Prostate gland (tissue), 2 donors: ENCODE results near the gene PRRG2. TPM values are rescaled to one million over a fixed set of nuclear protein-coding genes. Genes with fewer than 3 reads are reported as not detected.

Source experiments
- DNase-seq: peaks from one replicate; pipeline ENCODE4 v3.0.0-alpha.2; 2019; ENCODE audit warnings: low spot score
- H3K27ac ChIP-seq, 2 donors: fragments of 200-600 bp; sonication (generic); 2 replicates each; pipeline ENCODE4 v1.5.1; 2017 to 2019
- H3K27me3 ChIP-seq: fragments of 200-600 bp; sonication (generic); replicated peaks from 2 replicates; pipeline ENCODE4 v1.5.1; 2019; ENCODE audit not compliant: insufficient read depth
- H3K36me3 ChIP-seq, 2 donors: fragments of 200-600 bp; sonication (generic); 1 replicate in 1 of 2; 2 replicates in 1 of 2; pipeline versions ENCODE4 v1.5.1 to v1.8.1; 2017 to 2019
- H3K4me1 ChIP-seq: fragments of 200-600 bp; sonication (generic); replicated peaks from 2 replicates; pipeline ENCODE4 v1.5.1; 2019
- H3K4me3 ChIP-seq, 2 donors: fragments of 200-600 bp; sonication (generic); 2 replicates each; pipeline ENCODE4 v1.5.1; 2017 to 2019
- H3K9me3 ChIP-seq: fragments of 200-600 bp; sonication (generic); 2 replicates; pipeline ENCODE4 v1.5.1; 2017
- POLR2A ChIP-seq: fragments of 450-650 bp; IDR thresholded peaks from one replicate; pipeline ENCODE4 v1.6.1; 2016; ENCODE audit warnings: antibody characterized with exemption, mild to moderate bottlenecking
- POLR2AphosphoS5 ChIP-seq: sonication (generic); formaldehyde crosslinking; IDR thresholded peaks from one replicate; pipeline ENCODE4 v1.6.1; 2017; ENCODE audit warnings: antibody characterized with exemption
- WGBS: methylation state at CpG from one replicate; pipeline ENCODE4 v1.1.5; 2018; 5-methylcytosine and 5-hydroxymethylcytosine counted together
- intact Hi-C: fragments of 100-400 bp; cut with DNase I; formaldehyde crosslinking; loops from one replicate; pipeline ENCODE4 v1.14.2; 2022
- total RNA-seq, 2 donors: library from RNA; depleted of rRNA; stranded (reverse); fragments of >200 nt; gene quantifications; one replicate each; pipeline ENCODE4 v1.1.0, GENCODE V29; 2016
- TF ChIP-seq, protein P1 (sequence below), 4 experiments: fragments of 200-600 bp in 2 of 4; fragments of 450-650 bp in 2 of 4; sonication (generic) in 2 of 4; IDR thresholded peaks; 1 replicate in 3 of 4; 2 replicates in 1 of 4; pipeline ENCODE4 v1.5.1; 2016 to 2019; ENCODE audit warnings: antibody characterized with exemption in 4 of 4, mild to moderate bottlenecking in 2 of 4, moderate library complexity in 2 of 4

Gene PRRG2
- total RNA-seq, 2 donors from 2014 or later, result 8.1 to 22.5 TPM

DNA sequence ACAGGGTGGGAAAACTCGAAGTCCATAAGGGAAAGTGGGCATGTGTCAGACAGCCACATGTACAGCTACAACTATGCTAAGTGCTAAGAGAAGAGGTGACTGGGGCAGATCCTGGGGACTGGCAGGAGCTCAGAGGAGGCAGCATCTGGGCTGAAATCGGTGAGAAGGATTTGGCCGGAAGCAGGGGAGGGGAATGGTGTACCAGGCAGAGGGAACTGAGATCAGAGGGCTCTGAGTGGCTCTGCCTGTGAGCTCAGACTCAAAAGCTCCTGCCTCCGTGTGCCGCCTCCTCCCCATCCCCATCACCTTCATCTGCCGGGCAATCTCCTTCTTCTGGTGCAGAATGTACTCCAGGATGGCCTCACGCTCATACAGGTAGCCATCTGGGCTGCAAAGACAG, 22.5 kb upstream of the PRRG2 start:
- no peak for DNase-seq
- Histone ChIP-seq H3K27me3 (no peaks in the 10 kb centered on the region), H3K27ac (no peak overlapping the region), H3K36me3 (peaks cover 8 to 10% of the 10 kb centered on the region in 2 donors), H3K4me3 (no peak overlapping the region), H3K9me3 (no peaks in the 10 kb centered on the region), H3K4me1 (no peaks in the 10 kb centered on the region)
- TF ChIP-seq, protein P1, sequence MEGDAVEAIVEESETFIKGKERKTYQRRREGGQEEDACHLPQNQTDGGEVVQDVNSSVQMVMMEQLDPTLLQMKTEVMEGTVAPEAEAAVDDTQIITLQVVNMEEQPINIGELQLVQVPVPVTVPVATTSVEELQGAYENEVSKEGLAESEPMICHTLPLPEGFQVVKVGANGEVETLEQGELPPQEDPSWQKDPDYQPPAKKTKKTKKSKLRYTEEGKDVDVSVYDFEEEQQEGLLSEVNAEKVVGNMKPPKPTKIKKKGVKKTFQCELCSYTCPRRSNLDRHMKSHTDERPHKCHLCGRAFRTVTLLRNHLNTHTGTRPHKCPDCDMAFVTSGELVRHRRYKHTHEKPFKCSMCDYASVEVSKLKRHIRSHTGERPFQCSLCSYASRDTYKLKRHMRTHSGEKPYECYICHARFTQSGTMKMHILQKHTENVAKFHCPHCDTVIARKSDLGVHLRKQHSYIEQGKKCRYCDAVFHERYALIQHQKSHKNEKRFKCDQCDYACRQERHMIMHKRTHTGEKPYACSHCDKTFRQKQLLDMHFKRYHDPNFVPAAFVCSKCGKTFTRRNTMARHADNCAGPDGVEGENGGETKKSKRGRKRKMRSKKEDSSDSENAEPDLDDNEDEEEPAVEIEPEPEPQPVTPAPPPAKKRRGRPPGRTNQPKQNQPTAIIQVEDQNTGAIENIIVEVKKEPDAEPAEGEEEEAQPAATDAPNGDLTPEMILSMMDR (IDR thresholded peaks at IDR 0.05), result no peak
- TF ChIP-seq POLR2A (no peak), POLR2AphosphoS5 (no peak)
- WGBS, result 92% methylated on average over 7 of the region's 7 CpGs
- intact Hi-C loops, result no loop called here

DNA sequence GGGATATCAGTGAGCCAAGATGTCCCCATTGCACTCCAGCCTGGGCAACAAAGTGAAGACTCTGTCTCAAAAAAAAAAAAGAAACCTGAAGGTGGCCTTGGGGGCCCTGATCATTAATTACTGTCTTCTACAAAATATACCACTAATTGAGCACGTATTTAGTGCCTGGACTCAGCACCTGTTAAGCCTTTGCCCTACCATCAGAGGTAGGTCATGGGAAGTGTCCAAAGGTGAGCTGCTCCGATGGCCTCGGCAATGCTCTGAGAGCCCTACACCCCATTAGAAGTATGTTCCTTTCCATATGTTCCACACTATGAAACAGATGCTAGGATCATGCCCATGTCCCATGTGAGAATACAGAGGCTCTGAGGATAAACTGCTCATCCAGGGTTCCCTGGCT, 21.7 kb upstream of the PRRG2 start:
- no peak for DNase-seq
- WGBS, result 93% methylated on average over 3 of the region's 3 CpGs
- TF ChIP-seq, protein P1 (IDR thresholded peaks at IDR 0.05), result no peak
- TF ChIP-seq POLR2AphosphoS5, result no peak
- TF ChIP-seq POLR2A, result no peak
- no peak overlapping the region for H3K4me3 ChIP-seq
- H3K9me3 ChIP-seq, result no peaks in the 10 kb centered on the region
- intact Hi-C loops, result no loop called here
- no peaks in the 10 kb centered on the region for H3K4me1 ChIP-seq
- H3K36me3 ChIP-seq, result peaks cover 8 to 10% of the 10 kb centered on the region in 2 donors
- H3K27me3 ChIP-seq, result no peaks in the 10 kb centered on the region
- no peak overlapping the region for H3K27ac ChIP-seq

DNA sequence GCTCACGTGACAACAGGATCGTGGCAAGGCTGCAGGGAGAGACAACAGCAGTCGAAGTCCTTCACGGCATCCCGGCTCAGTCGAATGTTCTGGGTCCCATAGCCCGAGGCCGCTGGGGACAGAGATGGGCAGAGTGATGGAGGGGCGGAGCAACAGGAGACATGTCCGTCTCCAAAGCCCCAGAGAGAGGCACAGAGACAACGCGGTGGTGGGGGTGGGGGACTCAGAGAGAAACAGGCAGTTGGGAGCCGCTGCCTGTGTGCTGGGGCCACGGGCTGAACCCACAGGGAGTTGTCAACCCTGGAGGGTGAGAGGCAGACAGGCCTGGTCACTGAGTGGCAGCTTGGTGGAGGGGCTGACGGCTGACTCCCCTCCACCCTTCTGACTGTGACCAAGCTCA, 21.2 kb upstream of the PRRG2 start:
- WGBS, result 70% methylated on average over 15 of the region's 15 CpGs
- H3K27me3 ChIP-seq, result no peaks in the 10 kb centered on the region
- TF ChIP-seq, protein P1 (IDR thresholded peaks at IDR 0.05), result no peak
- TF ChIP-seq POLR2A (no peak), POLR2AphosphoS5 (no peak)
- DNase-seq, result no peak
- H3K27ac ChIP-seq, result no peak overlapping the region
- H3K36me3 ChIP-seq, result peaks cover 8 to 10% of the 10 kb centered on the region in 2 donors
- no peak overlapping the region for H3K4me3 ChIP-seq
- no peaks in the 10 kb centered on the region for H3K4me1 ChIP-seq
- intact Hi-C loops, result no loop called here
- no peaks in the 10 kb centered on the region for H3K9me3 ChIP-seq

DNA sequence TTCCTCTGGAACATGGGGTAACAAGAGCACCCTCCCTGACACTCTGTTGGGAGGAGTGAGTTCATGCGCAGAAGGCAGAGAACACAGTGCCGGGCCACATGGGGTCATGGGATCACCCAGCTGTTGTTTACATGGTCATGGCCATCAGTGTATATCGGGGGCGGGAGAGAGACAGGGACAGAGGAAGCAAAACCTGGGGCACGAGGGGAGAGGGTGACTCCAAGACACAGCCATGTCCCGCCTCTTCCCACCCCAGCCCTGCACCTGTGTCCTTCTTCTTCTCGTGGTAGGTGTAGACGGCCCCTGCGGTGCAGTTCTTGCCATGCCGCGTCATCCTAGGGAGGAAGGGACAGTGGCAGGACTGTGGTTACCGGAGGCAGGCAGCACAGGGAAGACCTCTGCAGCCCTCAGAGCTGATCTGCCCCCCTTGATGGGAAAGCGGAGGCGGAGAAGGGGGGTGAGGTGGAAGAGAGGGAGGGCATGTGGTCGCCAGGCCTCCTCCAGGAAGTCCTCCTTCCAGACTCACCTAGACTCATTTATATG, 20.7 kb upstream of the PRRG2 start:
- Histone ChIP-seq H3K4me3 (no peak overlapping the region), H3K27me3 (no peaks in the 10 kb centered on the region), H3K27ac (no peak overlapping the region), H3K36me3 (peaks cover 8 to 10% of the 10 kb centered on the region in 2 donors), H3K9me3 (no peaks in the 10 kb centered on the region), H3K4me1 (no peaks in the 10 kb centered on the region)
- no peak for DNase-seq
- 70% methylated on average over 15 of the region's 15 CpGs for WGBS
- TF ChIP-seq, protein P1 (IDR thresholded peaks at IDR 0.05), result no peak
- TF ChIP-seq POLR2A (no peak), POLR2AphosphoS5 (no peak)
- intact Hi-C loops, result no loop called here

DNA sequence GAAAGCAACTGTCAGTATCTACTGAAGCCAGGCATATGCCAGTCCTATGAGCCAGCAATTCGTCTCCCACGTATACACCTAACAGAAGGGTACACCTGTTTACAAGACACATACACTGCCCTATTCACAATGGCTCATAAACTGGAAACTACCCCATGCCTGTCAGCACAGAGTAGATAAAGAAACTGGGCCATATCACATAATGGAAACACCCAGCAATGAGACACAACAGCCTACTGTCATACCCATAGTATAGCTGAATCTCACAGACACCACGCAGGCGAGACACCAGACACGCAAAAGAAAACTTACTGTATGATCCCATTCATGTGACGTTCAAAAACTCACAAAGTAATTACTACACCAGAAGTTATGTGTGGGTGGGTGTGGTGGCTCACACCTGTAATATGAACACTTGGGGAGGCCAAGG, 16.5 kb upstream of the PRRG2 start:
- no peaks in the 10 kb centered on the region for H3K9me3 ChIP-seq
- DNase-seq, result no peak
- intact Hi-C loops, result no loop called here
- H3K4me1 ChIP-seq, result no peaks in the 10 kb centered on the region
- 86% methylated on average over 6 of the region's 6 CpGs for WGBS
- H3K4me3 ChIP-seq, result no peak overlapping the region
- TF ChIP-seq POLR2A (no peak), POLR2AphosphoS5 (no peak)
- TF ChIP-seq, protein P1 (IDR thresholded peaks at IDR 0.05), result no peak
- H3K36me3 ChIP-seq, result no peaks in the 10 kb centered on the region
- H3K27ac ChIP-seq, result no peak overlapping the region
- no peaks in the 10 kb centered on the region for H3K27me3 ChIP-seq
